Mucosa of stomach (tissue), 1 donor: ENCODE data around the gene MAEA.
A peak's percentile ranks its signal among the peaks of the same experiment; 100 is the strongest.

ENCODE experiments used
- H3K27me3 ChIP-seq: one replicate; pipeline ENCODE4 v1.7.0; 2013; ENCODE audit warnings: mild to moderate bottlenecking, low read length; ENCODE audit not compliant: control insufficient read depth, insufficient read depth
- H3K36me3 ChIP-seq: one replicate; pipeline ENCODE4 v1.7.0; 2013; ENCODE audit warnings: low read length; ENCODE audit not compliant: control insufficient read depth, insufficient read depth
- H3K4me1 ChIP-seq: one replicate; pipeline ENCODE4 v1.7.0; 2013; ENCODE audit warnings: mild to moderate bottlenecking, low read length; ENCODE audit not compliant: control insufficient read depth, insufficient read depth
- H3K4me3 ChIP-seq: one replicate; pipeline ENCODE4 v1.7.0; 2013; ENCODE audit warnings: low read length
- H3K9ac ChIP-seq: one replicate; pipeline ENCODE4 v1.7.0; 2013; ENCODE audit warnings: mild to moderate bottlenecking, low read length, moderate library complexity
- H3K9me3 ChIP-seq: one replicate; pipeline ENCODE4 v1.7.0; 2013; ENCODE audit warnings: mild to moderate bottlenecking, low read length, moderate library complexity; ENCODE audit not compliant: control insufficient read depth
- donor health status: Pancreatic carcinoma.

The MAEA gene

DNA sequence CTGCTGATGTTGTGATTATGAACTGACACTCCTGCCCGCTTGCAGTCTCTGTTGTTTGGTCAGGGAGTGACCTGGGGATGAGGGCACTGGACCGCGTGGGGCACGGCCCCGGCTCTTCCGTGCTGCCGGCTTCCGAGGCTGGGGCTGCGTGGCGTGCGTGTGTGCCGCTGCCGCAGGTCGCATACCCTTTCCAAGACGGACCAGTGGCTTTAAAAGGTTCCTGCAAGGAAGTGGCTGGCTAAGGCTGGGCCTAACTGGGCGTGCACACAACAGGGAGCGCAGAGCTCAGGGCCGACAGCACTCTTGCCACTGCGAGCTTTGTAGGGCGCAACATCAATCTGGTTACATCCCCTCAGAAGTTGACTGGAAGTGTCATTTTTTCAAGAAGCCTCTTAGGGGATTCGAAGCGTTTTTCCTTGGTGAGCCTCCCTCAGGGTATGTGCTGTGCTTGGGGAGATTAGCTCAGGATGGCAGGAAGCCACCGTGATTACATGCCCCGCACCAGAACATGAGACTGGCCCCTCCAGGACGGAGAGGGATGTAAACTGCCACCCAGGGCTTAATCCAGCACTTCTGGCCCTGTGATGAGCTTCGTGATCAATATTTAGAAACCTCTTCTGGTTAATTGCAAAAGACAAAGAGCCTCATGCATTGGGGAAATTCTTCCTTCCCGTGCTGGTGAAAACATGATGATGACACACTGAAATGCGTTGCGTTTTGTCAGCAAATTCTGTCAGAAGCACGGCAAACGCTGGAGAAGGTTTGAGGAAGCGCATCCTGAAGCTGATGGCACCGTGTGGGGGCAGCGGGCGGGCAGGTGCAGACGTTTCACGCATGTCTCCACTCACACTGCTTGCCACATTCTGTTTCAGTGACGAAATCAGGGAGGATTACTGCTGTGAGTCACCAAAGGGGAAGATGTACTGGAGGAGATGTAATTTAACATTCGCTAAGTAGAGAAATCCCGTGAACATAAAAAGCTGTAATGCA is 11.1 kb downstream of the MAEA start:
- Histone ChIP-seq H3K4me3 (no peak overlapping the region), H3K4me1 (peaks cover 8% of the 10 kb centered on the region), H3K27me3 (no peaks in the 10 kb centered on the region), H3K9me3 (no peaks in the 10 kb centered on the region), H3K36me3 (peaks cover 4% of the 10 kb centered on the region), H3K9ac (no peak overlapping the region)

DNA sequence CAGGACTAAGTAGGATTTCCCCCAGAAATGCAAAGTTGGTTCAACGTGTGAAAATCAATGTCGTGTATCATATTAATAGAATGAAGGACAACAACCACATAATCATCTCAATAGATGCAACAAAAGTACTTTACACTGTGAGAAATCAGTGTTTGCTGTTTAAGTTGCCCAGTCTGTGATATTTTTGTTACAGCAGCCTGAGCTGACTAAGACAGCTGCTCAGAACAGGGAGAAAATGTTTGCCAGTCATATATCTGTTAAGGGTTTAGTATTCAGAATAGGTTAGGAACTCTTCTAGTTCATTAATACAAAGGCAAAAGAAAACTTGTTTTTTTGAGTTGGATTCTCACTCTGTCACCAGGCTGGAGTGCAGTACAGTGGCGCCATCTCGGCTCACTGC is 12.5 kb downstream of the MAEA start:
- Histone ChIP-seq H3K4me3 (no peak overlapping the region), H3K9me3 (no peaks in the 10 kb centered on the region), H3K9ac (no peak overlapping the region), H3K36me3 (peaks cover 4% of the 10 kb centered on the region), H3K4me1 (peaks cover 15% of the 10 kb centered on the region), H3K27me3 (no peaks in the 10 kb centered on the region)

GRCh38 chr4:1305261-1305711 is 15.6 kb downstream of the MAEA start:
- Histone ChIP-seq H3K9ac (no peak overlapping the region), H3K9me3 (no peaks in the 10 kb centered on the region), H3K4me3 (no peak overlapping the region), H3K27me3 (no peaks in the 10 kb centered on the region), H3K36me3 (no peaks in the 10 kb centered on the region), H3K4me1 (peaks cover 33% of the 10 kb centered on the region)

DNA sequence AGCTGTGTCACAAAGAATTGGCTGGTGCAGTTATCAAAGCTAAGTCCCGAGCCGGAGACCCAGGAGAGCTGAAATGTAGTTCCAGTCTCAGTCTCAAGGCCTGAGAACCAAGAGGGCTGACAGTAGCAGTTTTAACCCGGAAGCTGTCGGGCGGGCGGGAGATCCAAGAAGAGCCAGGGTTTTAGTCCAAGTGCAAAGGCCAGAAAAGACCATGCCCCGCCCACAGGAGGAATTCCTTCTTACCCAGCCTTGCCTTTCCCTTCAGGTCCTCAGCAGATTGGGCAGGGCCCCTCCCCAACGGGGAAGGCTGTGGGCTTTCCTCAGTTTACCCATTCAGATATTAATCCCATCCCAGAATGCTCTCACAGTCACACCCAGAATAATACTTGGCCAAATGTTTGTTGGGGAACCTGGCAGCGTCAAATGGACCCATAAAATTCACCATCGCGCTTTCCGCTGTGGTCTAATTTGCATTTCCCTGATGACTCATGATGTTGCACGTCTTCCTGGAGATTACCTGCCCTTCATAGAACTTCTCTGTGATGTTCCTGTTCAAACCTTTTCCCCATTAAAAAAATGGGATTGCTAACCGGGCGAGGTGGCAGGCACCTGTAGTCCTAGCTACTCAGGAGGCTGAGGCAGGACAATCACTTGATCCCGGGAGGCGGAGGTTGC is 16.2 kb downstream of the MAEA start:
- H3K4me3 ChIP-seq, result no peak overlapping the region
- no peak overlapping the region for H3K9ac ChIP-seq
- H3K27me3 ChIP-seq, result no peaks in the 10 kb centered on the region
- H3K36me3 ChIP-seq, result no peaks in the 10 kb centered on the region
- no peaks in the 10 kb centered on the region for H3K9me3 ChIP-seq
- H3K4me1 ChIP-seq, result peaks cover 35% of the 10 kb centered on the region

DNA sequence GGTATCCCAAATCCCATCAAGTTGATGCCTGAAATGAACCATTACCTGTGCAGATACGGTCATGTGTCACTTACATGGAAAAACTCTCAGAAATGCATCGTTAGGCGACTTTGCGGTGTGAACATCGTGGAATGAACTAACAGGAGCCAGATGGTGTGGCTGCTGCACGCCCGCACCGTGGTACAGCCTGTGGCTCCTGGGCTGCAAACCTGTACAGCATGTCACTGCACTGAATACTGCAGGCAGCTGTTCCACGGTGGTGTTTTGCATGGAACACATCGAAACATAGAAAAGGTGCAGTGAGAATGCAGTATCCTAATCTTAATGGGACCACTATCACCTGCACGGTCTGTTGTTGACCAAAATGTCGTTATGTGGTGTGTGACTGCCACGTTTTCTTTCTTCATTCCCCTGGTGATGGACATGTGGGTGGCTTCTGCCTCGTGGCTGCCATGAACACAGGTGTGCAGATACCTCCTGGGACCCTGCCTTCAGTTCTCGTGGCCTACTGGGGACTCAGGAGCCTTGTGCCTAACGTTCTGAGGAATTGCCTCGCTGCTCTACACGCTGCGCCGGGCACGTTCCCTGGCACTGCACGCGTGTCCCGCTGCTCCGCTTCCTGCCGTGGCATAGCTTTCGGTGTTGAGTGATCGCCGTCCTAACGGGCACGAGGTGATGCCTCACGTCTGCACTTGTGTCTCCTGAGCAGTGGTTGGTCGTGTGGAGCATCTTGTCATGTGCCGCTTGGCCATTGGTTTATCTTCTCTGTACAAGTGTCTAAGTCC is 18.5 kb downstream of the MAEA start:
- Histone ChIP-seq H3K27me3 (no peaks in the 10 kb centered on the region), H3K9ac (no peak overlapping the region), H3K36me3 (no peaks in the 10 kb centered on the region), H3K4me1 (peaks cover 35% of the 10 kb centered on the region), H3K4me3 (no peak overlapping the region), H3K9me3 (no peaks in the 10 kb centered on the region)

- peak overlapping the region; percentile 33 for H3K9ac ChIP-seq
- H3K36me3 ChIP-seq, result peaks cover 5% of the 10 kb centered on the region
- no peaks in the 10 kb centered on the region for H3K9me3 ChIP-seq
- H3K4me1 ChIP-seq, result peaks cover 35% of the 10 kb centered on the region
- no peaks in the 10 kb centered on the region for H3K27me3 ChIP-seq
- H3K4me3 ChIP-seq, result no peak overlapping the region
Observed at GRCh38 chr4:1309261-1310010, 19.7 kb downstream of the MAEA start.

- H3K27me3 ChIP-seq, result no peaks in the 10 kb centered on the region
- no peak overlapping the region for H3K4me3 ChIP-seq
- peaks cover 32% of the 10 kb centered on the region for H3K4me1 ChIP-seq
- no peaks in the 10 kb centered on the region for H3K9me3 ChIP-seq
- H3K36me3 ChIP-seq, result peaks cover 5% of the 10 kb centered on the region
- no peak overlapping the region for H3K9ac ChIP-seq
Observed at GRCh38 chr4:1310031-1310795, 20.5 kb downstream of the MAEA start.

DNA sequence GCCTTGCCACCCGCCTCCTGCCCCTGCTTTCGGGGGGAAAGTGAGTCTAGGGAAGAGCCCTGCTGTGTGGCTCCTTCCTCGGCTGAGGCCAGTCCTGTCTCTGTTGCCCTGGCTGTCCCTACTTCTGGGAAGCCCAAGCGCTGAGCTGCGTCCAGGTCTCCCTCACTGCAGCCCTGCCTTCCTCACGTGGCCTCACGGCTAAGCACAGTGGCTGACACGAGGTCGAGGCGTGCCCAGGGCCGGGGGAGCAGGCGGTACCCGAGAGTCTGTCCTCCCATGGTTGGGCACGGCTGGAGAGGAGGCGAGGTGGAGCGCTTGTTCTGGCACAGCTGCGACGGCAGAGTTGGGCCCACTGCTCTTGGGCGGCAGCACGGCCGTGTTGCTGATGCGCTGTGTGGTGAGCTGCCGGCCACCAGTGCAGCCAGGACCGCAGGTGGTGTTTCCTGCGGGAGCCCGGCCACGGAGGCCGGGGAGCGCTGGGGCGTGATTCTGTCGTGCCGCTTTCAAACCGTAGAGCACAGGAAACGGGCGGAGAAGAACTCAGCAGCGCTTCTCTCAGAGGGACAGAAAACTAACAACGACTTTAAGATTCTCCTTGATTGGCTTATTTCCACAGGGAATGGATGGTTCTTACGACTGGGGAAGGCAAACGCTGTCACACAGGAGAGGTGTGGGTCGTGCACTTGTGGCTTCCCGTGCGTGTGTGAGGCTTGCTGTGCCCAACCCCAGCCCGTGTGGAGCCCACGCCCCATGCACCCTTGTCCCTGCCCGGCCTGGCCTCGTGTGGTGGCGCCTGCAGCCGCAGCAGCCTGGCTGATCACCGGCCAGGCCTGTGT is 21.3 kb downstream of the MAEA start:
- peaks cover 5% of the 10 kb centered on the region for H3K36me3 ChIP-seq
- no peaks in the 10 kb centered on the region for H3K9me3 ChIP-seq
- no peaks in the 10 kb centered on the region for H3K27me3 ChIP-seq
- H3K9ac ChIP-seq, result no peak overlapping the region
- H3K4me3 ChIP-seq, result no peak overlapping the region
- H3K4me1 ChIP-seq, result peaks cover 24% of the 10 kb centered on the region

- H3K9ac ChIP-seq, result no peak overlapping the region
- H3K9me3 ChIP-seq, result no peaks in the 10 kb centered on the region
- peaks cover 20% of the 10 kb centered on the region for H3K4me1 ChIP-seq
- no peak overlapping the region for H3K4me3 ChIP-seq
- peaks cover 10% of the 10 kb centered on the region for H3K36me3 ChIP-seq
- no peaks in the 10 kb centered on the region for H3K27me3 ChIP-seq
Observed at GRCh38 chr4:1312821-1313640, 23.3 kb downstream of the MAEA start.

GRCh38 chr4:1315306-1315705 is 25.6 kb downstream of the MAEA start:
- H3K4me3 ChIP-seq, result no peak overlapping the region
- H3K36me3 ChIP-seq, result peaks cover 10% of the 10 kb centered on the region
- H3K27me3 ChIP-seq, result no peaks in the 10 kb centered on the region
- peaks cover 2% of the 10 kb centered on the region for H3K4me1 ChIP-seq
- no peak overlapping the region for H3K9ac ChIP-seq
- no peaks in the 10 kb centered on the region for H3K9me3 ChIP-seq
